Measurements from ENCODE around the gene TSC22D1.

DNA sequence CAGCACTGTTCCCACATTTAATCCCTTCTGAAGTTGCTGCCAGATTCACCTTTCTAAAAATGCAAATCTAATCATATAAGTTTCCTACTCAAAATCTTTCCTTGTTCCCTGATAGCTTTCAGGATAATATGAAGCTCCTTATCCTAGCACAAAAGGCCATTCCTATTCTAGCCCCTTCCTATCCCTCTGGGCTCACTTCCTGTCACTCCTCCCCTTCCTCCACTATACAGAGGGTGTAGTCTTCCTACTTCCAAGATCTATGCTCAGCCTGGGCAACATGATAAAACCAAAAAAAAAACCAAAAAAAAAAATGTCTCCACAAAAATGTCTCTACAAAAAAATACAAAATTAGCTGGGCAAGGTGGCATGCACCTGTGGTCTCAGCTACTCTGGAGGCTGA, 78.3 kb downstream of the TSC22D1 start:
- no peak for TF ChIP-seq CTCF (conservative IDR thresholded peaks at IDR 0.05; ENCODE audit: low read depth, low read length)
- TF ChIP-seq POLR2A (IDR thresholded peaks at IDR 0.05; ENCODE audit: low read depth, low read length): no peak
- TF ChIP-seq CEBPB (IDR thresholded peaks at IDR 0.05; ENCODE audit: low read depth, low read length): no peak
- no peak for TF ChIP-seq MAZ (IDR thresholded peaks at IDR 0.05; ENCODE audit: borderline replicate concordance, low read depth, low read length)
- TF ChIP-seq, protein P1, sequence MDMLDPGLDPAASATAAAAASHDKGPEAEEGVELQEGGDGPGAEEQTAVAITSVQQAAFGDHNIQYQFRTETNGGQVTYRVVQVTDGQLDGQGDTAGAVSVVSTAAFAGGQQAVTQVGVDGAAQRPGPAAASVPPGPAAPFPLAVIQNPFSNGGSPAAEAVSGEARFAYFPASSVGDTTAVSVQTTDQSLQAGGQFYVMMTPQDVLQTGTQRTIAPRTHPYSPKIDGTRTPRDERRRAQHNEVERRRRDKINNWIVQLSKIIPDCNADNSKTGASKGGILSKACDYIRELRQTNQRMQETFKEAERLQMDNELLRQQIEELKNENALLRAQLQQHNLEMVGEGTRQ (IDR thresholded peaks at IDR 0.05; ENCODE audit: low read depth, low read length): no peak

Data from IMR-90 (cell line).